Inferior parietal cortex (tissue), 1 donor: ENCODE measurements around the gene CLEC4G.
"Not testable (repeated sequence)": the region's sequence is repeated elsewhere in the genome, so short reads cannot be mapped to it uniquely, and the experiment has no call there.

Experiments
- DNase-seq: peaks from one replicate; pipeline ENCODE4 v3.0.0-alpha.2; 2016; ENCODE audit errors: extremely low spot score

Gene CLEC4G

GRCh38 chr19:7732045-7732444 is at the start of gene CLEC4G:
TSS of gene CLEC4G (minus strand) at chr19:7732110. CDS start at chr19:7732102, 8 bp downstream.
- no peak for DNase-seq

- DNase-seq = no peak
Measured at GRCh38 chr19:7781157-7781556, 49.2 kb upstream of the CLEC4G start.

- DNase-seq = no peak
Measured at GRCh38 chr19:7779631-7780486, 47.9 kb upstream of the CLEC4G start.

- no peak for DNase-seq
Measured at GRCh38 chr19:7778081-7778480, 46.2 kb upstream of the CLEC4G start.

- no peak for DNase-seq
Measured at GRCh38 chr19:7775761-7776160, 43.9 kb upstream of the CLEC4G start.

- no peak for DNase-seq
Measured at GRCh38 chr19:7773841-7774240, 41.9 kb upstream of the CLEC4G start.

- DNase-seq = no peak
Measured at GRCh38 chr19:7772752-7773291, 40.9 kb upstream of the CLEC4G start.

- no peak for DNase-seq
Measured at GRCh38 chr19:7771072-7771471, 39.2 kb upstream of the CLEC4G start.

- no peak for DNase-seq
Measured at GRCh38 chr19:7769171-7769570, 37.3 kb upstream of the CLEC4G start.

- no peak for DNase-seq
Measured at GRCh38 chr19:7767487-7767886, 35.6 kb upstream of the CLEC4G start.

- DNase-seq = no peak
Measured at GRCh38 chr19:7766535-7766934, 34.6 kb upstream of the CLEC4G start.

GRCh38 chr19:7765043-7765442 is 33.1 kb upstream of the CLEC4G start:
- DNase-seq = not testable (repeated sequence)

GRCh38 chr19:7764157-7764556 is 32.2 kb upstream of the CLEC4G start:
- not testable (repeated sequence) for DNase-seq

GRCh38 chr19:7763696-7764095 is 31.8 kb upstream of the CLEC4G start:
- no peak for DNase-seq

GRCh38 chr19:7762719-7763293 is 30.9 kb upstream of the CLEC4G start, which contains the start of gene CLEC4M:
TSS of gene CLEC4M (plus strand) at chr19:7763243. CDS start at chr19:7763267, 24 bp downstream.
- no peak for DNase-seq

GRCh38 chr19:7759156-7759555 is 27.2 kb upstream of the CLEC4G start:
- DNase-seq = no peak

- DNase-seq = no peak
Measured at GRCh38 chr19:7757358-7757757, 25.4 kb upstream of the CLEC4G start.

- no peak for DNase-seq
Measured at GRCh38 chr19:7756258-7756657, 24.3 kb upstream of the CLEC4G start.

GRCh38 chr19:7751157-7751783 is 19.4 kb upstream of the CLEC4G start:
- no peak for DNase-seq

- no peak for DNase-seq
Measured at GRCh38 chr19:7748756-7749155, 16.8 kb upstream of the CLEC4G start.

GRCh38 chr19:7748171-7748570 is 16.3 kb upstream of the CLEC4G start:
- no peak for DNase-seq
